ENCODE data around the gene KIF5A. TPM values are rescaled to one million over a fixed set of nuclear protein-coding genes. Genes with fewer than 3 reads are reported as not detected.
A peak's percentile ranks its signal among the peaks of the same experiment; 100 is the strongest.

KIF5A gene
- total RNA-seq, 1 experiment from 2014 or later, result not detected

- DNase-seq (ENCODE audit: low read depth), result no peak
Measured at GRCh38 chr12:57631566-57632072, 81.8 kb downstream of the KIF5A start.

- no peak for DNase-seq (ENCODE audit: low read depth)
Measured at GRCh38 chr12:57632073-57632957, 82.5 kb downstream of the KIF5A start.

DNA sequence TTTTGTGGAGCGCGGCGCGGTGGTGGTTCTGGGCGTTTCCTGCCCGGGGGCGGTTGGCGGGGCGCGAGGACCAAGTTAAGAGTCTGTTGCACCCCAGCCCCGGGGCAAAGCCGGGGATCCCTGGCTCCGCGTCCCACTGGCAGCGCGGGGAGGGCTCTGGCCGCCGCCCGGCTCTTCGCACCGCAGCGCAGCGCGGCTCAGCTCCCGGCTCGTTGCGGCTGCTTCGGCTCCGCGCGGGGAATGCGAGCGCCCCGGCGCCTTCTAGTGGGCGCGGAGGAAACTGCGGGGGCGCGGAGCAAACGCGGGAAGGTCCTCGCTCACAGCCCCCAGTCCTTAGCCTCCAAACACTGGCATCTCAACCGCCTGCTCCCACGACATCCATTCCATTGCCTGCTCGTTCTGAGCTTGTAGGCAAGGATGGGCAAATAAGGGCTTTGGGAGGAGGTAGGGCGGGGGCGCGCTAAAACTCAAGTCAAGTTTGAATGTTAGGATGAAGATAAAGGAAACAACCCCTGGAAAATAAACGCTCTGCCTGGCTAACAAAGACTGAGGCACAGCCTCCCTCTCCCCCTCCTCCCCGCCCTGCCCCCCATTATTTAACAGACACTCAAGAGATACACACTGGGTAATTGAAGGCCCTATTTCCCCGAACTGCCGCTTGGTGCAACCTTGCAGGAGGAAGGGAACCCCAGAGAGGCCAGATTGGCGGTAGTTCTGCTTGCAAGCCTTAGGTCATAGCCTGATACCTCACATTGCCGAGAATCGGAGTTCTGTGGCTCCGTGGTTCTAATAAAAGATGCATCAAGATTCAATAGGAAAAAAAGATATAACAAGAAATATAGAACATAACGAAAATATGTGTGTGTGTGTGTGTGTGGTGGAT is 83.4 kb downstream of the KIF5A start, which contains the start of gene B4GALNT1:
Gene B4GALNT1, minus strand, starts transcription at position 244 of the 883 bp plus-strand sequence. CDS start 1,069 bp downstream, outside the sequence.
- peak; percentile 40 for DNase-seq (ENCODE audit: low read depth)

Other genes starting within 250 kb of the KIF5A start
- 16.5 and 16.6 TPM in 2 replicates for gene R3HDM2, start 119.0 kb upstream of the KIF5A start, total RNA-seq (2014; rRNA removed)
- gene INHBC, start 115.3 kb upstream of the KIF5A start, total RNA-seq (2014; rRNA removed), result not detected in 2 replicates
- 0.26 and 0.40 TPM in 2 replicates for gene INHBE, start 94.7 kb upstream of the KIF5A start, total RNA-seq (2014; rRNA removed)
- 1.1 and 1.2 TPM in 2 replicates for gene GLI1, start 90.3 kb upstream of the KIF5A start, total RNA-seq (2014; rRNA removed)
- gene ARHGAP9, start 70.2 kb upstream of the KIF5A start, total RNA-seq (2014; rRNA removed), result 0.23 TPM in 1 of 2 replicates, not detected in the other
- gene MARS1, start 62.0 kb upstream of the KIF5A start, total RNA-seq (2014; rRNA removed), result 80.1 and 92.7 TPM in 2 replicates
- gene DDIT3, start 29.5 kb upstream of the KIF5A start, total RNA-seq (2014; rRNA removed), result 15.3 and 15.7 TPM in 2 replicates
- 4.2 and 7.5 TPM in 2 replicates for gene MBD6, start 27.2 kb upstream of the KIF5A start, total RNA-seq (2014; rRNA removed)
- gene DCTN2, start 2.9 kb upstream of the KIF5A start, total RNA-seq (2014; rRNA removed), result 177 and 202 TPM in 2 replicates
- 19.1 and 23.3 TPM in 2 replicates for gene PIP4K2C, start 41.1 kb downstream of the KIF5A start, total RNA-seq (2014; rRNA removed)
- gene DTX3, start 54.8 kb downstream of the KIF5A start, total RNA-seq (2014; rRNA removed), result 19.3 and 22.0 TPM in 2 replicates
- 13.8 and 14.6 TPM in 2 replicates for gene ARHGEF25, start 61.4 kb downstream of the KIF5A start, total RNA-seq (2014; rRNA removed)
- 2.8 and 4.9 TPM in 2 replicates for gene B4GALNT1, start 83.2 kb downstream of the KIF5A start, total RNA-seq (2014; rRNA removed)
- gene OS9, start 144.1 kb downstream of the KIF5A start, total RNA-seq (2014; rRNA removed), result 184 and 214 TPM in 2 replicates
- gene AGAP2, start 188.7 kb downstream of the KIF5A start, total RNA-seq (2014; rRNA removed), result 0.26 and 0.29 TPM in 2 replicates
- 67.3 and 87.6 TPM in 2 replicates for gene TSPAN31, start 195.0 kb downstream of the KIF5A start, total RNA-seq (2014; rRNA removed)
- gene CDK4, start 202.3 kb downstream of the KIF5A start, total RNA-seq (2014; rRNA removed), result 277 and 330 TPM in 2 replicates
- 4.4 and 6.3 TPM in 2 replicates for gene MARCHF9, start 205.1 kb downstream of the KIF5A start, total RNA-seq (2014; rRNA removed)
- gene CYP27B1, start 217.0 kb downstream of the KIF5A start, total RNA-seq (2014; rRNA removed), result 0.90 and 0.98 TPM in 2 replicates
- 13.5 and 15.1 TPM in 2 replicates for gene METTL1, start 222.1 kb downstream of the KIF5A start, total RNA-seq (2014; rRNA removed)
- gene EEF1AKMT3, start 222.6 kb downstream of the KIF5A start, total RNA-seq (2014; rRNA removed), result 3.0 and 3.5 TPM in 2 replicates
- 26.5 and 31.3 TPM in 2 replicates for gene TSFM, start 232.7 kb downstream of the KIF5A start, total RNA-seq (2014; rRNA removed)

Data from LHCN-M2 (cell line).